ENCODE measurements around the gene MMP24OS. TPM values are rescaled to one million over a fixed set of nuclear protein-coding genes. Genes with fewer than 3 reads are reported as not detected.

Gene MMP24OS
- total RNA-seq, 1 donor from 2014 or later: 17.5 TPM

DNA sequence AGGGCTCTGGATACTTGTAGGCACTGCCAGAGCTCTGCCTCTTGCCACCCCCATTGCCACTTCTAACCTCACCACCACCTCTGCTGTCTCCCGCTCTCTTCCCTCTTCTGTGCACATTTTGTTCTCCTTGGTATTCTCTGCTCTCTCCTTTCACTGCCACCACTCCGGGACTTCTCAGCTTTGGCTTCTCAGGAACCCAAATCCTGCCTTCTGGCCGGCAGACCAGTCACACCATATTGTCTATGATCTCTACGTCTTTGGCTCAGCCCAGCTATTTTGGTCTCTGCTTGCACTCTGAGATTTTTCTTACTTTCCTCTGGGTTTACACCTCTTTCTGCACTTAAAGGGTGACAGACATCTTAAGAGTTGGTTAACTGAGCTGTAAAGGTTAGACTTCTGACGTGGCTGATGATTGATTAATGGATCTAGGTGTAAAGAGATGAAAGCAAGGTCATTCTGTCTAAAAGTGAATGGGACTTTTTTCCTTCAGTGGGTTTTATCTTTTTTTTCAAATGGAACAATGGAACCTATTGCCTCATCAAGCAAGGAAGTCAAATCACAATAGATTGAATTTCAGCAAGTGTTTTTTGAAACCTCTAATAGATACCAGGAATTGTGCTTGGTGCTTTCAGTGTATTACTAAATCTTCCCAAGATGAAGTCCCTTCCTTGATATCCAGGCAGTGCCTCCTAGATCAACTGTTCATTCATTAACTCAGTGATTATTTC lies 37.7 kb downstream of the MMP24OS start:
- no peak for DNase-seq (ENCODE audit: low read depth)
- no peaks in the 10 kb centered on the region for H3K27me3 ChIP-seq (ENCODE audit: control insufficient read depth, insufficient read depth, low read length)
- no peak overlapping the region for H3K4me3 ChIP-seq (ENCODE audit: low read depth, low read length)
- no peaks in the 10 kb centered on the region for H3K36me3 ChIP-seq (ENCODE audit: control insufficient read depth, insufficient read depth, low read length)
- TF ChIP-seq, protein P1, sequence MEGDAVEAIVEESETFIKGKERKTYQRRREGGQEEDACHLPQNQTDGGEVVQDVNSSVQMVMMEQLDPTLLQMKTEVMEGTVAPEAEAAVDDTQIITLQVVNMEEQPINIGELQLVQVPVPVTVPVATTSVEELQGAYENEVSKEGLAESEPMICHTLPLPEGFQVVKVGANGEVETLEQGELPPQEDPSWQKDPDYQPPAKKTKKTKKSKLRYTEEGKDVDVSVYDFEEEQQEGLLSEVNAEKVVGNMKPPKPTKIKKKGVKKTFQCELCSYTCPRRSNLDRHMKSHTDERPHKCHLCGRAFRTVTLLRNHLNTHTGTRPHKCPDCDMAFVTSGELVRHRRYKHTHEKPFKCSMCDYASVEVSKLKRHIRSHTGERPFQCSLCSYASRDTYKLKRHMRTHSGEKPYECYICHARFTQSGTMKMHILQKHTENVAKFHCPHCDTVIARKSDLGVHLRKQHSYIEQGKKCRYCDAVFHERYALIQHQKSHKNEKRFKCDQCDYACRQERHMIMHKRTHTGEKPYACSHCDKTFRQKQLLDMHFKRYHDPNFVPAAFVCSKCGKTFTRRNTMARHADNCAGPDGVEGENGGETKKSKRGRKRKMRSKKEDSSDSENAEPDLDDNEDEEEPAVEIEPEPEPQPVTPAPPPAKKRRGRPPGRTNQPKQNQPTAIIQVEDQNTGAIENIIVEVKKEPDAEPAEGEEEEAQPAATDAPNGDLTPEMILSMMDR (IDR thresholded peaks at IDR 0.05; ENCODE audit: insufficient read depth, low read length, poor library complexity, severe bottlenecking): no peak

DNA sequence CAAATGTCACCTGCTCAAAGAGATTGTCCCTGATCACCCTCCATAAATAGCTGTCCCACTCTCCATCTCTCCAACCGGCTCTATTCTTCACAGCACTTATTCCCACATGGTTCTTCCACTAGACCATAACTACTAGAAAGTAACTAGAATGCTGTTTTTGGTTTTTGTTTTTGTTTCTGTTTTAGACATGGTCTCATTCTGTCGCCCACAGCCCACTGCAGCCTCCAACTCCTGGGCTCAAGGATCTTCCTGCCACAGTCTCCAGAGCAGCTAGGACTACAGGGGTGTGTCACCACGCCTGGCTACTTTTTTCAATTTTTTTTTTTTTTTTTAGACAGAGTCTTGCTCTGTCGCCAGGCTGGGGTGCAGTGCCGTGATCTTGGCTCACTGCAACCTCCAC lies 39.2 kb downstream of the MMP24OS start:
- DNase-seq (ENCODE audit: low read depth): no peak
- no peaks in the 10 kb centered on the region for H3K36me3 ChIP-seq (ENCODE audit: control insufficient read depth, insufficient read depth, low read length)
- TF ChIP-seq, protein P1 (IDR thresholded peaks at IDR 0.05; ENCODE audit: insufficient read depth, low read length, poor library complexity, severe bottlenecking): no peak

DNA sequence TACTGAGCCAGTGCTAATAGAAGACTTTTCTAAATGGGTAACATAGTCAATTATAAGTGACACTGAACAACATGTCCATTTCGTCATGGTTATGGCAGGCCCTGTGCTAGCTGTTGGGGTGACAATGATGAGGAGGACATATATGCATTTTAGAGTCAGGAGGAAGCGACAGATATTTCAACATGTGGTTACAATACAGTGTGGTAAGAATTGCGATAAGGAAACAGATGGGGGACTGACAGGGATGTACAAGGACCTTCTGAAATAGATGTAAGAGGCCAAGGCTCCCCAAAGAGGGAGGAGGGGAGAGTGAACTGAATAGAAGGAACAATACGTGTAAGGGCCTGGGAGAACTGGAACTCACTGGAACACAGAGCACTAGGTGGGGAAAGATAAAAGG lies 39.8 kb downstream of the MMP24OS start:
- Histone ChIP-seq H3K36me3 (ENCODE audit: control insufficient read depth, insufficient read depth, low read length) (no peaks in the 10 kb centered on the region), H3K4me3 (ENCODE audit: low read depth, low read length) (no peak overlapping the region)
- TF ChIP-seq, protein P1 (IDR thresholded peaks at IDR 0.05; ENCODE audit: insufficient read depth, low read length, poor library complexity, severe bottlenecking): no peak

More for the DNA sequence above, 39.2 kb downstream of the MMP24OS start:
- Histone ChIP-seq H3K27me3 (ENCODE audit: control insufficient read depth, insufficient read depth, low read length) (no peaks in the 10 kb centered on the region), H3K4me3 (ENCODE audit: low read depth, low read length) (no peak overlapping the region)

DNA sequence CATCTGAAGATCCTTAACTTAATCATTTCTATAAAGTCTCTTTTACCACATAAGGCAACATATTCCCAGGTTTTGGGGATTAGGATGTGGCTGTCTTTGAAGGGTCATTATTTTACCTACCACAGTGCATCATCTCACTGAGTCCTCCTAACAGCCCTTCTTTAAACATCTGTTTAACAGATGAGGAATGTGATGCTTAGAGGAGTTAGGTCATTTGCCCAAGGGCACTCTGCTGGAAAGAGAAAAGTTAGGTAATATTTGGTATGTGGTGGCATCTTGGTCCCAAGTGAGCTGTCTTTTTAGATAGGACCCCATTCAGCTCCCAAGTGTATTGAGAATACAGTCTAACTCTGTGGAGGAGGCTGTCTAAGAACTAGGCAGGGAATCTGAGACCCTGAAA lies 40.4 kb downstream of the MMP24OS start:
- DNase-seq (ENCODE audit: low read depth): no peak
- Histone ChIP-seq H3K4me3 (ENCODE audit: low read depth, low read length) (no peak overlapping the region), H3K36me3 (ENCODE audit: control insufficient read depth, insufficient read depth, low read length) (no peaks in the 10 kb centered on the region), H3K27me3 (ENCODE audit: control insufficient read depth, insufficient read depth, low read length) (no peaks in the 10 kb centered on the region)
- TF ChIP-seq, protein P1 (IDR thresholded peaks at IDR 0.05; ENCODE audit: insufficient read depth, low read length, poor library complexity, severe bottlenecking): no peak

More for the DNA sequence above, 39.8 kb downstream of the MMP24OS start:
- no peak for DNase-seq (ENCODE audit: low read depth)
- no peaks in the 10 kb centered on the region for H3K27me3 ChIP-seq (ENCODE audit: control insufficient read depth, insufficient read depth, low read length)

DNA sequence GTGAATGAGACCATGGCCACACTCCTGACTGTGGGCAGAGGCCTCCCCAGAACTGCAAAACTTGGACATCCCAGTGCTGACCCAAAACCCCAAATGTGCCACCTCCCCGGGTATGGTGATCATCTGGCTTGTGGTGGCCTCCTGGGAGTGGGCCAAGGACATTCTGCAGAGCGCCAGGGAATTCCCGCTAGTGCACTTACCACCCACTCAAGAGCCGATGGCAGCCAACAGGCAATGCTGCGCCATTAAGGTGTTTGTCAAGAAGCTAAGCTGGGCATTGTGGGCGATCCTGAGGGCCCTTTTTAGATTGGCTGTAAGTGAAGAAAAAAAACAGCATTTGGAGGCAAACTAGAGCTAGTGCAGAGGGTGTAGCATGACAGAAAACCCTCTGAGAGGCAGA lies 42.0 kb downstream of the MMP24OS start:
- TF ChIP-seq, protein P1 (IDR thresholded peaks at IDR 0.05; ENCODE audit: insufficient read depth, low read length, poor library complexity, severe bottlenecking): no peak
- Histone ChIP-seq H3K27me3 (ENCODE audit: control insufficient read depth, insufficient read depth, low read length) (no peaks in the 10 kb centered on the region), H3K36me3 (ENCODE audit: control insufficient read depth, insufficient read depth, low read length) (no peaks in the 10 kb centered on the region), H3K4me3 (ENCODE audit: low read depth, low read length) (no peak overlapping the region)
- DNase-seq (ENCODE audit: low read depth): no peak

DNA sequence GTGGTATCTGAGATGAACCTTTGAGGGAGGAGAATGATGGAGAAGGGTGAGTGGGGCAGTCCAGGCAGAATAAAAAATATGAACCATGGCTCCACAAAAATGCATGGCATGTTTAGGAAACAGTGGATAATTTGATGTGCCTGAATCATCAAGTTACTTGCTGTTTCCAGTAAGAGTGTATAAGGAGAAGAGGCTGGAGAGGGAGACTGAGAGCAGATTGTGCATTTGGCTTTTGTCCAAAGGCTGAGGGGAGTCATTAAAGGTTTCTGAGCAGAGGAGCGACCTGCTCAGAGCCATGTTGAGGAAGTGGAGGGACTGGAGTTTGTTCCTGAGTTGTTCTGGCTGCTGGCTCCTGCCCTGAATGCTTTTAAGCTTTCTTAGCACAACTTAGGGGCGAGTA lies 45.3 kb downstream of the MMP24OS start:
- DNase-seq (ENCODE audit: low read depth): peak; percentile 38
- Histone ChIP-seq H3K36me3 (ENCODE audit: control insufficient read depth, insufficient read depth, low read length) (no peaks in the 10 kb centered on the region), H3K27me3 (ENCODE audit: control insufficient read depth, insufficient read depth, low read length) (no peaks in the 10 kb centered on the region), H3K4me3 (ENCODE audit: low read depth, low read length) (no peak overlapping the region)
- TF ChIP-seq, protein P1 (IDR thresholded peaks at IDR 0.05; ENCODE audit: insufficient read depth, low read length, poor library complexity, severe bottlenecking): no peak
